Endodermal cell (in vitro differentiated cells): ENCODE results near the gene IKBKG. TPM values are rescaled to one million over a fixed set of nuclear protein-coding genes. Genes with fewer than 3 reads are reported as not detected.

Experiments used
- DNase-seq: peaks from one replicate; pipeline ENCODE4 v3.0.0-alpha.2; 2017
- H3K27ac ChIP-seq: 2 replicates; pipeline ENCODE4 v1.5.1; 2013; ENCODE audit warnings: mild to moderate bottlenecking, low read depth, low read length, moderate library complexity
- H3K27me3 ChIP-seq: 2 replicates; pipeline ENCODE4 v1.6.1; 2013; ENCODE audit warnings: mild to moderate bottlenecking, low read length, moderate library complexity; ENCODE audit not compliant: insufficient read depth, control insufficient read depth, poor library complexity, severe bottlenecking
- H3K36me3 ChIP-seq: 2 replicates; pipeline ENCODE4 v1.7.0; 2013; ENCODE audit warnings: mild to moderate bottlenecking, low read length, moderate library complexity; ENCODE audit not compliant: control insufficient read depth, insufficient read depth
- H3K4me1 ChIP-seq: one replicate; pipeline ENCODE4 v1.7.0; 2013; ENCODE audit warnings: low read length; ENCODE audit not compliant: control insufficient read depth, insufficient read depth
- H3K4me3 ChIP-seq: 2 replicates; pipeline ENCODE4 v1.5.1; 2013; ENCODE audit warnings: mild to moderate bottlenecking, low read length, moderate library complexity
- H3K9ac ChIP-seq: 2 replicates; pipeline ENCODE4 v1.6.1; 2013; ENCODE audit warnings: mild to moderate bottlenecking, low read length, moderate library complexity; ENCODE audit not compliant: poor library complexity, severe bottlenecking; ENCODE audit errors: extremely low read depth
- H3K9me3 ChIP-seq: 2 replicates; pipeline ENCODE4 v1.6.1; 2013; ENCODE audit warnings: mild to moderate bottlenecking, low read length, moderate library complexity; ENCODE audit not compliant: control insufficient read depth
- H3K27ac Mint-ChIP-seq: 2 replicates; pipeline ENCODE4 v1.8.0; 2020; ENCODE audit warnings: mixed read lengths
- H3K27me3 Mint-ChIP-seq: 2 replicates; pipeline ENCODE4 v1.8.0; 2021; ENCODE audit warnings: mild to moderate bottlenecking, mixed read lengths; ENCODE audit not compliant: insufficient read depth
- H3K36me3 Mint-ChIP-seq: 2 replicates; pipeline ENCODE4 v1.8.0; 2020; ENCODE audit warnings: low read depth, mixed read lengths
- H3K4me1 Mint-ChIP-seq: 2 replicates; pipeline ENCODE4 v1.8.0; 2020; ENCODE audit warnings: mixed read lengths
- H3K4me3 Mint-ChIP-seq: 2 replicates; pipeline ENCODE4 v1.8.0; 2020; ENCODE audit warnings: mild to moderate bottlenecking, moderate library complexity, mixed read lengths
- H3K9me3 Mint-ChIP-seq: 2 replicates; pipeline ENCODE4 v1.8.0; 2020; ENCODE audit warnings: mild to moderate bottlenecking, mixed read lengths
- WGBS, 2 experiments: methylation state at CpG; one replicate each; pipeline versions ENCODE4 v1.1.5 to v1.1.7; 2013; ENCODE audit warnings: missing lambda C conversion rate in 2 of 2, mixed read lengths in 1 of 2; ENCODE audit not compliant: insufficient coverage in 1 of 2, insufficient read length in 1 of 2; 5-methylcytosine and 5-hydroxymethylcytosine counted together
- total RNA-seq, 2 donors: library from RNA; stranded (reverse); fragmentation: NEBNext Ultra II Directional in 1 of 2; extraction: Animal tissue kit (Norgen Biotek cat#: 25700) in 1 of 2; gene quantifications; 2 replicates in 1 of 2; 3 replicates in 1 of 2; pipeline ENCODE4 v1.2.1, GENCODE V29; 2021
- TF ChIP-seq, protein P1 (sequence below): fragments of 200-600 bp; sonication (generic); conservative IDR thresholded peaks from 2 replicates; pipeline ENCODE4 v1.5.0; 2021; ENCODE audit warnings: antibody characterized with exemption, mild to moderate bottlenecking

The IKBKG gene
- total RNA-seq, 2 donors from 2014 or later = 19.8 to 20.3 TPM

DNA sequence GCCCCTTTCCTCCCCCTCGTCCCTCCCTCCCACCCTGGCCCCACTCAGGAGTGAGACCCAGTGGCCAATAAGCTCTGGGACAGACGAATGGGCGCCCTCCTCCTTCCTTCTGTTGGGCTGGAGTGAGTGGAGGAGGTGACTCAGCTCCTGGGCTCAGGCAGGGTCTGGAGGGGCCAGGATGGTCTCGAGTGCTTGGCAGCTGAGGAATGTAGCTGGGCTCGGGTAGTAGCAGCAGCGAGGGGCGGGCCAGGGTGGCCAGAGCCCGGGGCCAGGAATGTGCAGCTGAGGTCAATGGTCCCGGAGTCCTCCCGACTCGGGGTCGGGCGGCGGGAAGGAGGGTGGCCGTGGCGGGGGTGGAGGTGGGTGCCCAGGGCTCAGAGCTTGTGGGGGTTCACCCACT, 15.8 kb upstream of the IKBKG start:
- WGBS, 2 experiments = 60 to 88% methylated on average over 1 to 10 of the region's 16 CpGs
- peaks cover 68% of the 10 kb centered on the region for H3K9me3 Mint-ChIP-seq
- H3K4me1 Mint-ChIP-seq = peaks cover 2% of the 10 kb centered on the region

DNA sequence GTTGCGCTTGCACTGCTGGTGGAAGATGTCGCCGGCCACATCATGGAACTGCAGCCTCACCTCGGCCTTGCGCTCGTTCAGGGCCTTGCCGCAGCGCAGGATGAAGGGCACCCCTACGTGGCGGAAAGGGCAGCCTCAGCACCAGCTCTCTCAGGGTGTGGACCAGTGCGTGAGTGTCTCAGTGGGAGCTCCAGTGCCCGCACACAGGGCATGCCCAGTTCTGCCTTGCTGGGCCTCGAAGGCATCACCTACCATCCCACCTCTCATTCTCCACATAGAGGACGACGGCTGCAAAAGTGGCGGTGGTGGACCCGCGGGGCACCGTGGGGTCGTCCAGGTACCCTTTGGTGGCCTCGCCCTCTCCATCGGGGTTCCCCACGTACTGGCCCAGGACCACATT, 14.7 kb upstream of the IKBKG start:
- Histone ChIP-seq H3K27me3 (no peaks in the 10 kb centered on the region), H3K9ac (no peak overlapping the region), H3K27ac (no peak overlapping the region), H3K4me3 (no peak overlapping the region), H3K4me1 (no peaks in the 10 kb centered on the region), H3K36me3 (peaks cover 15% of the 10 kb centered on the region), H3K9me3 (no peaks in the 10 kb centered on the region)
- WGBS, 2 experiments = 80 to 96% methylated on average over 1 to 23 of the region's 23 CpGs
- no peaks in the 10 kb centered on the region for H3K4me1 Mint-ChIP-seq
- H3K27ac Mint-ChIP-seq = no peak overlapping the region
- peaks cover 63% of the 10 kb centered on the region for H3K9me3 Mint-ChIP-seq
- H3K36me3 Mint-ChIP-seq = peaks cover 24% of the 10 kb centered on the region
- DNase-seq = no peak
- no peaks in the 10 kb centered on the region for H3K27me3 Mint-ChIP-seq
- H3K4me3 Mint-ChIP-seq = no peak overlapping the region
- TF ChIP-seq, protein P1, sequence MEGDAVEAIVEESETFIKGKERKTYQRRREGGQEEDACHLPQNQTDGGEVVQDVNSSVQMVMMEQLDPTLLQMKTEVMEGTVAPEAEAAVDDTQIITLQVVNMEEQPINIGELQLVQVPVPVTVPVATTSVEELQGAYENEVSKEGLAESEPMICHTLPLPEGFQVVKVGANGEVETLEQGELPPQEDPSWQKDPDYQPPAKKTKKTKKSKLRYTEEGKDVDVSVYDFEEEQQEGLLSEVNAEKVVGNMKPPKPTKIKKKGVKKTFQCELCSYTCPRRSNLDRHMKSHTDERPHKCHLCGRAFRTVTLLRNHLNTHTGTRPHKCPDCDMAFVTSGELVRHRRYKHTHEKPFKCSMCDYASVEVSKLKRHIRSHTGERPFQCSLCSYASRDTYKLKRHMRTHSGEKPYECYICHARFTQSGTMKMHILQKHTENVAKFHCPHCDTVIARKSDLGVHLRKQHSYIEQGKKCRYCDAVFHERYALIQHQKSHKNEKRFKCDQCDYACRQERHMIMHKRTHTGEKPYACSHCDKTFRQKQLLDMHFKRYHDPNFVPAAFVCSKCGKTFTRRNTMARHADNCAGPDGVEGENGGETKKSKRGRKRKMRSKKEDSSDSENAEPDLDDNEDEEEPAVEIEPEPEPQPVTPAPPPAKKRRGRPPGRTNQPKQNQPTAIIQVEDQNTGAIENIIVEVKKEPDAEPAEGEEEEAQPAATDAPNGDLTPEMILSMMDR = no peak

More for the DNA sequence above, 15.8 kb upstream of the IKBKG start:
- peak; percentile 79 for DNase-seq
- no peak overlapping the region for H3K4me3 Mint-ChIP-seq
- TF ChIP-seq, protein P1 = no peak
- H3K36me3 Mint-ChIP-seq = peaks cover 22% of the 10 kb centered on the region
- no peak overlapping the region for H3K9ac ChIP-seq
- no peaks in the 10 kb centered on the region for H3K9me3 ChIP-seq
- H3K27me3 Mint-ChIP-seq = no peaks in the 10 kb centered on the region
- peaks cover 15% of the 10 kb centered on the region for H3K36me3 ChIP-seq
- H3K4me1 ChIP-seq = no peaks in the 10 kb centered on the region
- H3K27ac Mint-ChIP-seq = no peak overlapping the region
- H3K27ac ChIP-seq = no peak overlapping the region
- no peak overlapping the region for H3K4me3 ChIP-seq
- H3K27me3 ChIP-seq = no peaks in the 10 kb centered on the region

DNA sequence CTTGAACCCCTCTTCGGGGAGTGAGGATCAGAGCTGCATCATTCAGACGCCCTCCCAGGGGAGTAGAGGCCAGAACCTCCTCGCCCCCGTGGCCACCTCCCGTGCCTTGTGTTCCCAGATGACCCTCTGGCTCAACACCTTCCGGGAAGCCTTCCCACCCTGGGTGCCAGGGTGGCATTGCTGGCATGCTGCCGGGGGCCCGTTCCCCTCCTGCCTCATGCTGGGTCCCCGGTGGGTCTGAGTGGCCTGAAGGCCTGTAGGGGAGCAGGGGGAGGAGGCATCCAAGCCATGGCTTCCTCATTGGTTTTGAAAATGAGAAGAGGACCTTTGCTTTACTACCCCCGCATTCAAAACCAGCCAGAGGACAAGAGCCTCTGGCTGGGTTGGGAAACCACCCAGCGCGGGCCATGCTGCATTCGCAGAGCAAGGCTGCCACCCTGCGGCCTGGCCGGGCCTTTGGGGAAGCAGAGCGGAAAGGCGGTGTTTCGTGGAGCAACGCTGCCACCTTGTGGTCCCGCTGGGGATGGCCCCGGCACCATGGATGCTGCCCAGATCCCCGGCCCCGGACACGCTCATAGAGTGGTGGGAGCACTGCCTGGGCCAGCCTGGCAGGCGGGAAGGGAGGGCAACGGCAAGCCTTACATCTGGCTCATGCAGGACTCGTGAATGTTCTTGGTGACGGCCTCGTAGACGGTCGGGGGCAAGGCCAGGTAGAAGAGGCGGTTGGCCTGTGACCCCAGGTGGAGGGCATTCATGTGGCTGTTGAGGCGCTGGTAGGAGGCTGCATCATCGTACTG, 12.7 kb upstream of the IKBKG start:
- peaks cover 73% of the 10 kb centered on the region for H3K9me3 Mint-ChIP-seq
- TF ChIP-seq, protein P1 = peak; percentile 97
- no peaks in the 10 kb centered on the region for H3K27me3 Mint-ChIP-seq
- H3K36me3 Mint-ChIP-seq = peaks cover 31% of the 10 kb centered on the region
- peak; percentile 95 for DNase-seq
- Histone ChIP-seq H3K27me3 (no peaks in the 10 kb centered on the region), H3K27ac (no peak overlapping the region), H3K4me1 (no peaks in the 10 kb centered on the region), H3K9ac (no peak overlapping the region), H3K36me3 (peaks cover 15% of the 10 kb centered on the region), H3K4me3 (no peak overlapping the region), H3K9me3 (no peaks in the 10 kb centered on the region)
- H3K27ac Mint-ChIP-seq = no peak overlapping the region
- WGBS, 2 experiments = 45 to 55% methylated on average over 5 to 34 of the region's 34 CpGs
- no peaks in the 10 kb centered on the region for H3K4me1 Mint-ChIP-seq
- no peak overlapping the region for H3K4me3 Mint-ChIP-seq
